HEK293 (cell line): Measurements from ENCODE around the gene FAIM.

Experiments
- GFI1B ChIP-seq: fragments of 450-650 bp; formaldehyde crosslinking; IDR thresholded peaks from 2 replicates; pipeline ENCODE4 v1.5.1; 2016; ENCODE audit warnings: missing biosample characterization, missing genetic modification characterization
- GLIS1 ChIP-seq: fragments of 450-650 bp; formaldehyde crosslinking; IDR thresholded peaks from 2 replicates; pipeline ENCODE4 v1.5.1; 2016; ENCODE audit warnings: missing biosample characterization, missing genetic modification characterization
- PBX3 ChIP-seq: sonication (generic); formaldehyde crosslinking; IDR thresholded peaks from 2 replicates; pipeline ENCODE4 v1.8.1; 2022; ENCODE audit warnings: mild to moderate bottlenecking, moderate library complexity, missing genetic modification reagents
- PRDM10 ChIP-seq: fragments of 450-650 bp; formaldehyde crosslinking; IDR thresholded peaks from 2 replicates; pipeline ENCODE4 v1.5.1; 2016; ENCODE audit warnings: missing biosample characterization, missing genetic modification characterization
- REPIN1 ChIP-seq: fragments of 450-650 bp; formaldehyde crosslinking; IDR thresholded peaks from 2 replicates; pipeline ENCODE4 v1.5.1; 2017; ENCODE audit warnings: missing biosample characterization, missing genetic modification characterization, low read depth
- SP2 ChIP-seq: fragments of 450-650 bp; formaldehyde crosslinking; IDR thresholded peaks from 2 replicates; pipeline ENCODE4 v1.5.1; 2016; ENCODE audit warnings: missing biosample characterization, missing genetic modification characterization
- YY1 ChIP-seq: fragments of 450-650 bp; formaldehyde crosslinking; IDR thresholded peaks from 2 replicates; pipeline ENCODE4 v1.5.1; 2018; ENCODE audit warnings: missing biosample characterization, missing genetic modification characterization
- ZBTB11 ChIP-seq: fragments of 450-650 bp; formaldehyde crosslinking; conservative IDR thresholded peaks from 2 replicates; pipeline ENCODE4 v1.5.1; 2016; ENCODE audit warnings: low read depth, missing biosample characterization, missing genetic modification characterization
- ZEB2 ChIP-seq: fragments of 450-650 bp; formaldehyde crosslinking; IDR thresholded peaks from 2 replicates; pipeline ENCODE4 v1.5.1; 2016; ENCODE audit warnings: missing biosample characterization, missing genetic modification characterization
- ZFHX2 ChIP-seq: fragments of 450-650 bp; formaldehyde crosslinking; conservative IDR thresholded peaks from 2 replicates; pipeline ENCODE4 v1.5.1; 2016; ENCODE audit warnings: missing biosample characterization, missing genetic modification characterization
- ZNF239 ChIP-seq: fragments of 450-650 bp; formaldehyde crosslinking; IDR thresholded peaks from 2 replicates; pipeline ENCODE4 v1.5.1; 2016; ENCODE audit warnings: missing biosample characterization, missing genetic modification characterization
- ZNF26 ChIP-seq: fragments of 450-650 bp; formaldehyde crosslinking; IDR thresholded peaks from 2 replicates; pipeline ENCODE4 v1.5.1; 2016; ENCODE audit warnings: missing biosample characterization, missing genetic modification characterization
- ZNF391 ChIP-seq: fragments of 450-650 bp; formaldehyde crosslinking; IDR thresholded peaks from 2 replicates; pipeline ENCODE4 v1.5.1; 2016; ENCODE audit warnings: low read depth, missing biosample characterization, missing genetic modification characterization, borderline replicate concordance
- ZNF394 ChIP-seq: fragments of 450-650 bp; formaldehyde crosslinking; IDR thresholded peaks from 2 replicates; pipeline ENCODE4 v1.5.1; 2016; ENCODE audit warnings: missing biosample characterization, missing genetic modification characterization, mild to moderate bottlenecking, moderate library complexity, borderline replicate concordance
- ZNF518A ChIP-seq: fragments of 450-650 bp; formaldehyde crosslinking; conservative IDR thresholded peaks from 2 replicates; pipeline ENCODE4 v1.5.1; 2016; ENCODE audit warnings: low read depth, missing biosample characterization, missing genetic modification characterization
- ZNF548 ChIP-seq: fragments of 450-650 bp; formaldehyde crosslinking; IDR thresholded peaks from 2 replicates; pipeline ENCODE4 v1.5.1; 2016; ENCODE audit warnings: missing biosample characterization, missing genetic modification characterization
- ZNF561 ChIP-seq: fragments of 450-650 bp; IDR thresholded peaks from 2 replicates; pipeline ENCODE4 v1.5.1; 2018; ENCODE audit warnings: missing biosample characterization, missing genetic modification characterization, borderline replicate concordance
- ZNF654 ChIP-seq: fragments of 450-650 bp; formaldehyde crosslinking; IDR thresholded peaks from 2 replicates; pipeline ENCODE4 v1.5.1; 2016; ENCODE audit warnings: low read depth, missing biosample characterization, missing genetic modification characterization
- ZNF692 ChIP-seq: fragments of 450-650 bp; formaldehyde crosslinking; IDR thresholded peaks from 2 replicates; pipeline ENCODE4 v1.5.1; 2016; ENCODE audit warnings: missing biosample characterization, missing genetic modification characterization
- ZNF830 ChIP-seq: fragments of 450-650 bp; IDR thresholded peaks from 2 replicates; pipeline ENCODE4 v1.5.0; 2018; ENCODE audit warnings: missing biosample characterization, missing genetic modification characterization, low read depth, mild to moderate bottlenecking, moderate library complexity

The FAIM gene

GRCh38 chr3:138594150-138594934 lies 14.2 kb upstream of the FAIM start, which contains the start of gene CEP70 (continued):
- TF ChIP-seq ZEB2 (peak; percentile 84), GFI1B (tag by site-specific recombination) (no peak), ZNF692 (tag by site-specific recombination) (0 out of 2 replicates have a peak, but pooled peaks have one; percentile 47), ZNF518A (peak; percentile 10; the same call in 1 of the 2 replicates), ZBTB11 (tag by site-specific recombination) (peak; percentile 74), ZFHX2 (tag by site-specific recombination) (peak; percentile 53), ZNF391 (no peak), ZNF394 (tag by site-specific recombination) (0 out of 2 replicates have a peak, but pooled peaks have one; percentile 22), ZNF654 (tag by site-specific recombination) (peak; percentile 90), PBX3 (CRISPR knock-in tag) (peak; percentile 63; the same call in 1 of the 2 replicates), SP2 (tag by site-specific recombination) (peak; percentile 96), GLIS1 (tag by site-specific recombination) (peak; percentile 63), REPIN1 (tag by site-specific recombination) (no peak), ZNF548 (no peak), ZNF26 (tag by site-specific recombination) (no peak), ZNF830 (tag by site-specific recombination) (no peak), PRDM10 (tag by site-specific recombination) (peak; percentile 67), YY1 (tag by site-specific recombination) (no peak), ZNF239 (tag by site-specific recombination) (no peak), ZNF561 (tag by site-specific recombination) (no peak)
